Astrocyte (in vitro differentiated cells and primary cell): ENCODE measurements around the gene UTS2R. TPM values are rescaled to one million over a fixed set of nuclear protein-coding genes. Genes with fewer than 3 reads are reported as not detected.

Experiments used
- DNase-seq: peaks from one replicate; pipeline ENCODE4 v3.0.0-alpha.2; 2010; ENCODE audit warnings: low read depth
- FAIRE-seq: peaks from 2 replicates; lab custom pipeline; 2011; peaks lifted over from hg19 to GRCh38; lab: Jason Lieb, UNC
- H2AFZ ChIP-seq: 2 replicates; pipeline ENCODE4 v1.6.0; 2012; ENCODE audit warnings: low read depth, low read length, inconsistent platforms
- H3K27ac ChIP-seq: 2 replicates; pipeline ENCODE4 v1.5.1; 2011; ENCODE audit warnings: low read depth, low read length, inconsistent platforms
- H3K27me3 ChIP-seq: 2 replicates; pipeline ENCODE4 v1.6.0; 2011; ENCODE audit warnings: low read length, inconsistent platforms; ENCODE audit not compliant: insufficient read depth
- H3K36me3 ChIP-seq: 2 replicates; pipeline ENCODE4 v1.5.1; 2011; ENCODE audit warnings: low read length, inconsistent platforms; ENCODE audit not compliant: insufficient read depth
- H3K4me1 ChIP-seq: 2 replicates; pipeline ENCODE4 v1.5.1; 2011; ENCODE audit warnings: low read length, inconsistent platforms; ENCODE audit not compliant: insufficient read depth
- H3K4me2 ChIP-seq: 2 replicates; pipeline ENCODE4 v1.6.0; 2012; ENCODE audit warnings: low read length, inconsistent platforms
- H3K4me3 ChIP-seq: 2 replicates; pipeline ENCODE4 v1.5.1; 2011; ENCODE audit warnings: low read depth, mild to moderate bottlenecking, low read length, inconsistent platforms; ENCODE audit not compliant: insufficient read depth
- H3K79me2 ChIP-seq: 2 replicates; pipeline ENCODE4 v1.6.0; 2012; ENCODE audit warnings: mild to moderate bottlenecking, low read length, inconsistent platforms; ENCODE audit not compliant: insufficient read depth
- H3K9ac ChIP-seq: 2 replicates; pipeline ENCODE4 v1.6.0; 2012; ENCODE audit warnings: mild to moderate bottlenecking, low read length, inconsistent platforms
- H3K9me3 ChIP-seq: 2 replicates; pipeline ENCODE4 v1.5.1; 2012; ENCODE audit warnings: low read depth, mild to moderate bottlenecking, low read length, inconsistent platforms; ENCODE audit not compliant: insufficient read depth
- H4K20me1 ChIP-seq: 2 replicates; pipeline ENCODE4 v1.6.0; 2012; ENCODE audit warnings: low read length, inconsistent platforms; ENCODE audit not compliant: insufficient read depth
- H3K27ac Mint-ChIP-seq: one replicate; pipeline ENCODE4 v1.8.0; 2021; ENCODE audit warnings: mild to moderate bottlenecking, mixed read lengths; ENCODE audit not compliant: unreplicated experiment
- H3K27me3 Mint-ChIP-seq: one replicate; pipeline ENCODE4 v1.8.0; 2021; ENCODE audit warnings: low read depth, mixed read lengths; ENCODE audit not compliant: unreplicated experiment
- H3K36me3 Mint-ChIP-seq: one replicate; pipeline ENCODE4 v1.8.0; 2021; ENCODE audit warnings: low read depth, mixed read lengths; ENCODE audit not compliant: unreplicated experiment
- H3K4me1 Mint-ChIP-seq: one replicate; pipeline ENCODE4 v1.8.0; 2021; ENCODE audit warnings: low read depth, mixed read lengths; ENCODE audit not compliant: unreplicated experiment
- H3K4me3 Mint-ChIP-seq: one replicate; pipeline ENCODE4 v1.8.0; 2021; ENCODE audit warnings: mild to moderate bottlenecking, moderate library complexity, mixed read lengths; ENCODE audit not compliant: unreplicated experiment
- H3K9me3 Mint-ChIP-seq: one replicate; pipeline ENCODE4 v1.8.0; 2021; ENCODE audit warnings: mild to moderate bottlenecking, mixed read lengths; ENCODE audit not compliant: unreplicated experiment
- CTCF ChIP-seq: IDR thresholded peaks from 2 replicates; pipeline ENCODE4 v1.5.1; 2011; ENCODE audit warnings: low read depth, mild to moderate bottlenecking, inconsistent platforms, low read length, moderate library complexity; ENCODE audit not compliant: insufficient read depth
- EZH2 ChIP-seq: IDR thresholded peaks from 2 replicates; pipeline ENCODE4 v1.6.1; 2012; ENCODE audit warnings: mild to moderate bottlenecking, low read length, inconsistent platforms; ENCODE audit not compliant: insufficient read depth
- total RNA-seq: library from RNA; stranded (reverse); gene quantifications from 2 replicates; pipeline ENCODE4 v1.2.1, GENCODE V29; 2021

UTS2R gene
- total RNA-seq, 1 donor from 2014 or later = not detected

GRCh38 chr17:82322526-82323453, 48.8 kb upstream of the UTS2R start:
- Histone ChIP-seq H3K4me1 (no peaks in the 10 kb centered on the region), H3K4me2 (no peak overlapping the region), H4K20me1 (no peaks in the 10 kb centered on the region), H3K27me3 (peaks cover 11% of the 10 kb centered on the region), H3K27ac (no peak overlapping the region), H3K4me3 (no peak overlapping the region), H3K9me3 (peaks cover 10% of the 10 kb centered on the region), H3K36me3 (no peaks in the 10 kb centered on the region), H2AFZ (no peak overlapping the region), H3K9ac (no peak overlapping the region), H3K79me2 (no peaks in the 10 kb centered on the region)
- H3K36me3 Mint-ChIP-seq = no peaks in the 10 kb centered on the region
- H3K4me1 Mint-ChIP-seq = peaks cover 4% of the 10 kb centered on the region
- no peak for DNase-seq
- no peak for TF ChIP-seq CTCF
- no peak for TF ChIP-seq EZH2
- no peak overlapping the region for H3K4me3 Mint-ChIP-seq
- no peaks in the 10 kb centered on the region for H3K9me3 Mint-ChIP-seq
- FAIRE-seq = no peak
- H3K27ac Mint-ChIP-seq = no peak overlapping the region
- H3K27me3 Mint-ChIP-seq = peaks cover 19% of the 10 kb centered on the region

- no peak overlapping the region for H3K4me3 ChIP-seq
- DNase-seq = no peak
- Mint-ChIP-seq H3K36me3 (no peaks in the 10 kb centered on the region), H3K4me3 (no peak overlapping the region), H3K9me3 (no peaks in the 10 kb centered on the region), H3K27me3 (peaks cover 21% of the 10 kb centered on the region), H3K4me1 (peaks cover 4% of the 10 kb centered on the region), H3K27ac (no peak overlapping the region)
- H3K4me1 ChIP-seq = peaks cover 5% of the 10 kb centered on the region
- H2AFZ ChIP-seq = no peak overlapping the region
- no peaks in the 10 kb centered on the region for H3K36me3 ChIP-seq
- H3K9me3 ChIP-seq = peaks cover 9% of the 10 kb centered on the region
- peaks cover 17% of the 10 kb centered on the region for H3K27me3 ChIP-seq
- H3K4me2 ChIP-seq = no peak overlapping the region
- no peak overlapping the region for H3K27ac ChIP-seq
- no peak overlapping the region for H3K9ac ChIP-seq
- no peak for TF ChIP-seq EZH2
- TF ChIP-seq CTCF = no peak
- no peaks in the 10 kb centered on the region for H4K20me1 ChIP-seq
- H3K79me2 ChIP-seq = no peaks in the 10 kb centered on the region
- FAIRE-seq = no peak
Observed at GRCh38 chr17:82323514-82324234, 47.9 kb upstream of the UTS2R start.
